SKM-1 treated with dmso at 0.1 percent for 144 hours (cell line): ENCODE measurements around the gene LRMDA.

Source experiments
- DNase-seq: peaks from one replicate; lab custom pipeline; 2025; ENCODE audit not compliant: unreplicated experiment; lab: John Stamatoyannopoulos, UW

The LRMDA gene

GRCh38 chr10:75531571-75532031 is 100.2 kb downstream of the LRMDA start:
- DNase-seq, result no peak

- DNase-seq, result no peak
Observed at GRCh38 chr10:75532253-75532924, 101.0 kb downstream of the LRMDA start.

GRCh38 chr10:75538144-75538543 is 106.7 kb downstream of the LRMDA start:
- no peak for DNase-seq

GRCh38 chr10:75538765-75539164 is 107.3 kb downstream of the LRMDA start:
- no peak for DNase-seq

GRCh38 chr10:75540357-75540966 is 109.0 kb downstream of the LRMDA start:
- no peak for DNase-seq

- no peak for DNase-seq
Observed at GRCh38 chr10:75540981-75541380, 109.6 kb downstream of the LRMDA start.

- DNase-seq, result no peak
Observed at GRCh38 chr10:75541411-75541810, 110.0 kb downstream of the LRMDA start.

- no peak for DNase-seq
Observed at GRCh38 chr10:75542084-75542483, 110.7 kb downstream of the LRMDA start.

- DNase-seq, result no peak
Observed at GRCh38 chr10:75542906-75543305, 111.5 kb downstream of the LRMDA start.

- DNase-seq, result peak; percentile 40
Observed at GRCh38 chr10:75544386-75544785, 113.0 kb downstream of the LRMDA start.

GRCh38 chr10:75544993-75545706 is 113.7 kb downstream of the LRMDA start:
- DNase-seq, result no peak

GRCh38 chr10:75546004-75546403 is 114.6 kb downstream of the LRMDA start:
- DNase-seq, result no peak

- DNase-seq, result peak; percentile 57
Observed at GRCh38 chr10:75547391-75548298, 116.2 kb downstream of the LRMDA start.

- no peak for DNase-seq
Observed at GRCh38 chr10:75548356-75548755, 116.9 kb downstream of the LRMDA start.

- DNase-seq, result no peak
Observed at GRCh38 chr10:75550191-75550590, 118.8 kb downstream of the LRMDA start.

GRCh38 chr10:75552171-75552570 is 120.7 kb downstream of the LRMDA start:
- no peak for DNase-seq

- peak; percentile 58 for DNase-seq
Observed at GRCh38 chr10:75553550-75553949, 122.1 kb downstream of the LRMDA start.

GRCh38 chr10:75555323-75555722 is 123.9 kb downstream of the LRMDA start:
- no peak for DNase-seq

- DNase-seq, result no peak
Observed at GRCh38 chr10:75556320-75556719, 124.9 kb downstream of the LRMDA start.

- DNase-seq, result no peak
Observed at GRCh38 chr10:75565286-75566251, 134.1 kb downstream of the LRMDA start.
